Measurements from ENCODE around the gene MACROD1. TPM values are rescaled to one million over a fixed set of nuclear protein-coding genes. Genes with fewer than 3 reads are reported as not detected.

MACROD1 gene
- total RNA-seq, 1 experiment from 2014 or later: 36.9 TPM

DNA sequence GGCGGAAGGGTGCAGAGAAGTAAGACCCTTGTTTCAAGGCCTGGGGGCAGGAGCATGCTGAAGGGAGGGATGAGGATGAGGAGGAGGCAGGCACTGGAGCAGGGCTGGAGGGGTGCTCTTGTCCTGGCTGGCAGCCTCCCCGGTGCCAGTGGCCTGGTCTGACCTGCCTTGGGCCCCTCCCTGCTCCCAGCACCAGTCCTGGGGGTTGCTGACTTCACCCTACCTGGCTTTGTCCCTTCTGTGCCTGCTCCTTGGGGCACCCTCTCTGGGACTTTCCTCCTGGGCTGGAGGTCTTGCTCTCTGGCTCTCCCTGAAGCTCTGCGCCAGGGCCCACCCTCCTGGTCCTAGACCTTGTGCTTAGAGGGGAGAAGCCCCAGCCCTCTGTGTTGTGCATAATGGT, 134.9 kb downstream of the MACROD1 start:
- Mint-ChIP-seq H3K27me3 (ENCODE audit: low read depth) (peaks cover 86% of the 10 kb centered on the region), H3K4me1 (peaks cover 46% of the 10 kb centered on the region)

DNA sequence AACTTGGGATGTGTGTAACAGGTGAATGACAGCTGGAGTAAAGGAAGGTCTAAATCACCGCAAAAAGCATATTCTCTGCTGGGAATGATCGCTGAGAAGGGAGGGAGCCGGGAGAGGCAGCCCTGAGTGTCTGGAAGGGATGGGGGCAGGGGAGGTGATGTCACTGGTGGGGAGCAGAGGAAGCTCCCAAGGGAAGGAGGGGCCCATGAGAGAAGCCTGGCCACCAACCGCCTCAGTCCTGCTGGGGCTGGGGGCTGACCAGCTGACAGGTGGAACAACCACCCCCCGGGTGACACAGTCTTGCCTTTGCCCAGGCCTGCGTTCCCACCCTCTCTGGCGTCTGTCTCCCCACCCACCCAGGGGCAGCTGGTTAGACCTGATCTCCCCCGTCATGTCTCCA, 136.1 kb downstream of the MACROD1 start:
- H3K4me3 Mint-ChIP-seq: no peak overlapping the region
- TF ChIP-seq TP53 (CRISPR knock-in tag; IDR thresholded peaks at IDR 0.05) (no peak), TEAD1 (CRISPR knock-in tag; IDR thresholded peaks at IDR 0.05) (no peak)
- TF ChIP-seq, protein P1, sequence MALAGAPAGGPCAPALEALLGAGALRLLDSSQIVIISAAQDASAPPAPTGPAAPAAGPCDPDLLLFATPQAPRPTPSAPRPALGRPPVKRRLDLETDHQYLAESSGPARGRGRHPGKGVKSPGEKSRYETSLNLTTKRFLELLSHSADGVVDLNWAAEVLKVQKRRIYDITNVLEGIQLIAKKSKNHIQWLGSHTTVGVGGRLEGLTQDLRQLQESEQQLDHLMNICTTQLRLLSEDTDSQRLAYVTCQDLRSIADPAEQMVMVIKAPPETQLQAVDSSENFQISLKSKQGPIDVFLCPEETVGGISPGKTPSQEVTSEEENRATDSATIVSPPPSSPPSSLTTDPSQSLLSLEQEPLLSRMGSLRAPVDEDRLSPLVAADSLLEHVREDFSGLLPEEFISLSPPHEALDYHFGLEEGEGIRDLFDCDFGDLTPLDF (CRISPR knock-in tag; IDR thresholded peaks at IDR 0.05): no peak
- ChIA-PET CTCF (interaction anchor here (0.6 to 3.4 kb wide), 8 partner anchors 10 to 1104 kb away, joined by 3 to 37 read pairs (median 6); no protein-coding TSS in a partner anchor), POLR2A (no interaction called here)
- ATAC-seq (no peak), DNase-seq (ENCODE audit: low spot score) (no peak)
- H3K36me3 Mint-ChIP-seq: no peaks in the 10 kb centered on the region
- peaks cover 50% of the 10 kb centered on the region for H3K4me1 Mint-ChIP-seq
- peaks cover 78% of the 10 kb centered on the region for H3K27me3 Mint-ChIP-seq (ENCODE audit: low read depth)
- H3K27ac Mint-ChIP-seq: no peak overlapping the region
- no peaks in the 10 kb centered on the region for H3K9me3 Mint-ChIP-seq

More for the DNA sequence above, 134.9 kb downstream of the MACROD1 start:
- CTCF ChIA-PET: interaction anchor here (1.0 to 3.4 kb wide), 4 partner anchors 10 to 122 kb away, joined by 3 to 37 read pairs (median 10); no protein-coding TSS in a partner anchor
- no peak overlapping the region for H3K4me3 Mint-ChIP-seq
- POLR2A ChIA-PET: interaction anchor here (0.6 kb wide), 1 partner anchor 240 kb away, joined by 5 read pairs; no protein-coding TSS in a partner anchor
- no peak for TF ChIP-seq NR2C2 (CRISPR knock-in tag; IDR thresholded peaks at IDR 0.05)
- no peak for TF ChIP-seq NFE2L1 (CRISPR knock-in tag; IDR thresholded peaks at IDR 0.05)
- no peak for TF ChIP-seq ZNF219 (CRISPR knock-in tag; IDR thresholded peaks at IDR 0.05; ENCODE audit: borderline replicate concordance)
- no peaks in the 10 kb centered on the region for H3K36me3 Mint-ChIP-seq
- no peak overlapping the region for H3K27ac Mint-ChIP-seq
- no peak for ATAC-seq
- no peaks in the 10 kb centered on the region for H3K9me3 Mint-ChIP-seq
- no peak for DNase-seq (ENCODE audit: low spot score)

DNA sequence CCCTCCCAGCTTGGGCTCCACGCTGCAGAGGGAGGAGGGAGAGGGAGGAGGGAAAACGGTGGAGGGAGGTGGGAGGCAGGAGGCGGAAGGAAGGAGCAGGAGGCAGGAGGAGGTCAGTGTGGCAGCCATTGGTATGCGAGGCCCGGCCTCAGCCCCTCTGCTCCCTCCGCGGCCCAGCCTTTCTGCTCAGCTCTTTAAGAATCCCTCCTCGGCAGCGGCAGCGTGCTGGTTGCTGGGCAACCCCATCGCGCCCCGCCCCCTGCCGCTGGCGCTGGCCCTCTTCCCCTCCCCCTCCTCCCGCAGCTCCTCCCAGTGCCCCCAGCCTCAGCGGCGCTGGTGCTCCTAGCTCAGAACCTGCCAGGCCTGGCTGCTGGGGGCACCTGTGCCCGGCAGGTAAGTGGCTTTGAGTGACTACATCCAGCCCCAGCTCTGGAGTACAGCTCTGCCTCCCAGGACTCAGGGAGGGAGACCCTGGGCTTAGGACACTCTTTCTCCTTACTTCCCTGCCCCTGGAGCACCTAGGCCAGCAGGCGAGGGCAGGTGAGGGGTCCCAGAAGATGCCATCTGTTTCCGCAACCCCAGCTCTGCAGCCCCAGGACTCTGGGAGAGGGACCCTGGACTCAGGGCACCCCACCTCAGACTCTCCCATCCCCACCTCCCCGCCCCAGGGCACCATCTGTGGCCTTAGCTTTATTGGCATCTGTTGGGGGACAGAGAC, 137.4 kb downstream of the MACROD1 start:
- H3K4me3 Mint-ChIP-seq: no peak overlapping the region
- ATAC-seq: peak; percentile 70
- no peaks in the 10 kb centered on the region for H3K36me3 Mint-ChIP-seq
- DNase-seq (ENCODE audit: low spot score): peak; percentile 87
- POLR2A ChIA-PET: interaction anchor here (0.6 to 1.6 kb wide), 5 partner anchors 28 to 173 kb away, joined by 4 to 8 read pairs (median 6); no protein-coding TSS in a partner anchor
- peaks cover 53% of the 10 kb centered on the region for H3K4me1 Mint-ChIP-seq
- no peaks in the 10 kb centered on the region for H3K9me3 Mint-ChIP-seq
- CTCF ChIA-PET: interaction anchor here (0.6 to 3.4 kb wide), 13 partner anchors 9 to 1034 kb away, joined by 3 to 37 read pairs (median 4); no protein-coding TSS in a partner anchor
- H3K27ac Mint-ChIP-seq: no peak overlapping the region
- peaks cover 69% of the 10 kb centered on the region for H3K27me3 Mint-ChIP-seq (ENCODE audit: low read depth)
- TF ChIP-seq ZNF121 (CRISPR knock-in tag; IDR thresholded peaks at IDR 0.05): 0 out of 2 replicates have a peak, but pooled peaks have one; percentile 46
- TF ChIP-seq OVOL2 (CRISPR knock-in tag; IDR thresholded peaks at IDR 0.05; ENCODE audit: borderline replicate concordance): no peak
- no peak for TF ChIP-seq FOXK1 (CRISPR knock-in tag; IDR thresholded peaks at IDR 0.05)
- TF ChIP-seq EMX1 (CRISPR knock-in tag; IDR thresholded peaks at IDR 0.05): no peak
- TF ChIP-seq HMGA2 (CRISPR knock-in tag; IDR thresholded peaks at IDR 0.05): no peak
- TF ChIP-seq, protein P2, sequence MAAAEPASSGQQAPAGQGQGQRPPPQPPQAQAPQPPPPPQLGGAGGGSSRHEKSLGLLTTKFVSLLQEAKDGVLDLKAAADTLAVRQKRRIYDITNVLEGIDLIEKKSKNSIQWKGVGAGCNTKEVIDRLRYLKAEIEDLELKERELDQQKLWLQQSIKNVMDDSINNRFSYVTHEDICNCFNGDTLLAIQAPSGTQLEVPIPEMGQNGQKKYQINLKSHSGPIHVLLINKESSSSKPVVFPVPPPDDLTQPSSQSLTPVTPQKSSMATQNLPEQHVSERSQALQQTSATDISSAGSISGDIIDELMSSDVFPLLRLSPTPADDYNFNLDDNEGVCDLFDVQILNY (CRISPR knock-in tag; IDR thresholded peaks at IDR 0.05): no peak
- TF ChIP-seq TP53 (CRISPR knock-in tag; IDR thresholded peaks at IDR 0.05): no peak
- no peak for TF ChIP-seq NR1H2 (CRISPR knock-in tag; IDR thresholded peaks at IDR 0.05)
- TF ChIP-seq TCF7 (CRISPR knock-in tag; IDR thresholded peaks at IDR 0.05; ENCODE audit: low read depth): no peak
- peak; percentile 51; the same call in 1 of the 2 replicates for TF ChIP-seq RELA (CRISPR knock-in tag; IDR thresholded peaks at IDR 0.05; ENCODE audit: borderline replicate concordance)
- 0 out of 2 replicates have a peak, but pooled peaks have one; percentile 27 for TF ChIP-seq ETV6 (CRISPR knock-in tag; IDR thresholded peaks at IDR 0.05)
- TF ChIP-seq, protein P3, sequence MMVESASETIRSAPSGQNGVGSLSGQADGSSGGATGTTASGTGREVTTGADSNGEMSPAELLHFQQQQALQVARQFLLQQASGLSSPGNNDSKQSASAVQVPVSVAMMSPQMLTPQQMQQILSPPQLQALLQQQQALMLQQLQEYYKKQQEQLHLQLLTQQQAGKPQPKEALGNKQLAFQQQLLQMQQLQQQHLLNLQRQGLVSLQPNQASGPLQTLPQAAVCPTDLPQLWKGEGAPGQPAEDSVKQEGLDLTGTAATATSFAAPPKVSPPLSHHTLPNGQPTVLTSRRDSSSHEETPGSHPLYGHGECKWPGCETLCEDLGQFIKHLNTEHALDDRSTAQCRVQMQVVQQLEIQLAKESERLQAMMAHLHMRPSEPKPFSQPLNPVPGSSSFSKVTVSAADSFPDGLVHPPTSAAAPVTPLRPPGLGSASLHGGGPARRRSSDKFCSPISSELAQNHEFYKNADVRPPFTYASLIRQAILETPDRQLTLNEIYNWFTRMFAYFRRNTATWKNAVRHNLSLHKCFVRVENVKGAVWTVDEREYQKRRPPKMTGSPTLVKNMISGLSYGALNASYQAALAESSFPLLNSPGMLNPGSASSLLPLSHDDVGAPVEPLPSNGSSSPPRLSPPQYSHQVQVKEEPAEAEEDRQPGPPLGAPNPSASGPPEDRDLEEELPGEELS (CRISPR knock-in tag; IDR thresholded peaks at IDR 0.05): 0 out of 2 replicates have a peak, but pooled peaks have one; percentile 10
- TF ChIP-seq, protein P4, sequence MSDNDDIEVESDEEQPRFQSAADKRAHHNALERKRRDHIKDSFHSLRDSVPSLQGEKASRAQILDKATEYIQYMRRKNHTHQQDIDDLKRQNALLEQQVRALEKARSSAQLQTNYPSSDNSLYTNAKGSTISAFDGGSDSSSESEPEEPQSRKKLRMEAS (CRISPR knock-in tag; IDR thresholded peaks at IDR 0.05): no peak; the same call in 1 of the 2 replicates
- no peak for TF ChIP-seq RORB (CRISPR knock-in tag; IDR thresholded peaks at IDR 0.05)
- peak; percentile 24; the same call in 1 of the 2 replicates for TF ChIP-seq FOXP1 (CRISPR knock-in tag; IDR thresholded peaks at IDR 0.05; ENCODE audit: borderline replicate concordance)
- TF ChIP-seq, protein P5, sequence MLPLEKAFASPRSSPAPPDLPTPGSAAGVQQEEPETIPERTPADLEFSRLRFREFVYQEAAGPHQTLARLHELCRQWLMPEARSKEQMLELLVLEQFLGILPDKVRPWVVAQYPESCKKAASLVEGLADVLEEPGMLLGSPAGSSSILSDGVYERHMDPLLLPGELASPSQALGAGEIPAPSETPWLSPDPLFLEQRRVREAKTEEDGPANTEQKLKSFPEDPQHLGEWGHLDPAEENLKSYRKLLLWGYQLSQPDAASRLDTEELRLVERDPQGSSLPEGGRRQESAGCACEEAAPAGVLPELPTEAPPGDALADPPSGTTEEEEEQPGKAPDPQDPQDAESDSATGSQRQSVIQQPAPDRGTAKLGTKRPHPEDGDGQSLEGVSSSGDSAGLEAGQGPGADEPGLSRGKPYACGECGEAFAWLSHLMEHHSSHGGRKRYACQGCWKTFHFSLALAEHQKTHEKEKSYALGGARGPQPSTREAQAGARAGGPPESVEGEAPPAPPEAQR (CRISPR knock-in tag; IDR thresholded peaks at IDR 0.05): no peak
- TF ChIP-seq, protein P6, sequence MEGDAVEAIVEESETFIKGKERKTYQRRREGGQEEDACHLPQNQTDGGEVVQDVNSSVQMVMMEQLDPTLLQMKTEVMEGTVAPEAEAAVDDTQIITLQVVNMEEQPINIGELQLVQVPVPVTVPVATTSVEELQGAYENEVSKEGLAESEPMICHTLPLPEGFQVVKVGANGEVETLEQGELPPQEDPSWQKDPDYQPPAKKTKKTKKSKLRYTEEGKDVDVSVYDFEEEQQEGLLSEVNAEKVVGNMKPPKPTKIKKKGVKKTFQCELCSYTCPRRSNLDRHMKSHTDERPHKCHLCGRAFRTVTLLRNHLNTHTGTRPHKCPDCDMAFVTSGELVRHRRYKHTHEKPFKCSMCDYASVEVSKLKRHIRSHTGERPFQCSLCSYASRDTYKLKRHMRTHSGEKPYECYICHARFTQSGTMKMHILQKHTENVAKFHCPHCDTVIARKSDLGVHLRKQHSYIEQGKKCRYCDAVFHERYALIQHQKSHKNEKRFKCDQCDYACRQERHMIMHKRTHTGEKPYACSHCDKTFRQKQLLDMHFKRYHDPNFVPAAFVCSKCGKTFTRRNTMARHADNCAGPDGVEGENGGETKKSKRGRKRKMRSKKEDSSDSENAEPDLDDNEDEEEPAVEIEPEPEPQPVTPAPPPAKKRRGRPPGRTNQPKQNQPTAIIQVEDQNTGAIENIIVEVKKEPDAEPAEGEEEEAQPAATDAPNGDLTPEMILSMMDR (IDR thresholded peaks at IDR 0.05): no peak

Measured in WTC11 (cell line).